ELF-1 (cell line): Measurements from ENCODE around the gene FBXO38.
A peak's percentile ranks its signal among the peaks of the same experiment; 100 is the strongest.

Source experiments
- DNase-seq: peaks from one replicate; pipeline ENCODE4 v3.0.0-alpha.2; 2016; ENCODE audit warnings: low read depth, low spot score

Gene FBXO38

GRCh38 chr5:148477429-148477828 lies 93.7 kb downstream of the FBXO38 start:
- no peak for DNase-seq

- no peak for DNase-seq
Observed at GRCh38 chr5:148482196-148482595, 98.4 kb downstream of the FBXO38 start.

- DNase-seq: peak; percentile 89
Observed at GRCh38 chr5:148482697-148483462, 99.1 kb downstream of the FBXO38 start.

DNA sequence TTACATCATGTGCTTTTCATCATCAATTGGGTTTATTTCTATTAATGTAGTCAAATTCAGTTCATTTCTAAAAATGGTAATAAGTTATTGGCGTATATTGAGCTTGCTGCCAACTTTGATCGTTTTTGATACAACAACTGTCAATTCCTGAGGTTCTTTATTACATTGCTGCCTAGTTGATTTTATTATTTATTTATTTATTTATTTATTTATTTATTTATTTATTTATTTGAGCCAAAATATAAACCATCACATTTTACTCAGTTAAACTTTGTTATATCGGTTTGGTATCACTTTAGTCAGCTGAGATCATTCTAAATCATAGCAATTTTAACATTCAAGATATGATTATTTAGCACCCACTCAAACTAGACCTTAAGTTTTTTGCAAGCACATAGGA lies 100.0 kb downstream of the FBXO38 start:
- no peak for DNase-seq

GRCh38 chr5:148484651-148485050 lies 100.9 kb downstream of the FBXO38 start:
- no peak for DNase-seq

DNA sequence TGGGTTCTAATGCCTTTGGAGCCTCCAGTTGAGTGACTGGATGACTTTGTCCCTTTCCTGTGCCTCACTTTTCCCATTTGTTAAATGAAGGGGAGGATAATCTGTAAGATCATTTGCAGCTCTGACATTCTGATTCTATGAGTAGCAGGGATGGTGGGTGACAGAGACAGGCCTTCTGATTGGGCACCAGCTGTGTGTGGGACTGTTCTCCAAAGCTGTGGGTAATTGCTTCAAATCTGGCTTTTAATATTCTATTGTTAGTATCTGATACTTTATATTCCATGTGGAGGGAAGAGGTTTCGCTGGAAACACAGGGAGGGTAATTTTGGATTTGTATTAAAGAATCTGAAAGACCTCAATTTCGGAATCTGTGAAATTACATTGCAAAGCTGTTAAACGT lies 102.7 kb downstream of the FBXO38 start:
- no peak for DNase-seq

DNA sequence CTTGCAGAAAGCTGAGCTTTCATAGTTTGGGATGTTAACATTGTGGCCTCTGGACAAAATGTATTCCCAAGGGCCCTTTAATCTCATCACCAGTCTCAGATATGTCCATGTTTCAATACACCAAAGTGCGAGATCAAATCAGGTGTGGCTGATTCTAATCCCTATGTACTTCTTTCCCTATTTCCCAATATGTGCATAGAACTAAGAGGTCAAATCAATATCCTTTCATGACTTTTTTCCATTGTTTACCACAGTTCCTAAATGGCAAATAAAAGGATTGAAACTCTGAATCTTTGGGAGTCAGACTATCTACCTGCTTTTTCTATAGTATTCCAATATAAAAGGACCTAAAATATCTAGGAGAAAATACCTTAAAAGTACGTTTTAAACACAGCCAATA lies 105.0 kb downstream of the FBXO38 start:
- no peak for DNase-seq

DNA sequence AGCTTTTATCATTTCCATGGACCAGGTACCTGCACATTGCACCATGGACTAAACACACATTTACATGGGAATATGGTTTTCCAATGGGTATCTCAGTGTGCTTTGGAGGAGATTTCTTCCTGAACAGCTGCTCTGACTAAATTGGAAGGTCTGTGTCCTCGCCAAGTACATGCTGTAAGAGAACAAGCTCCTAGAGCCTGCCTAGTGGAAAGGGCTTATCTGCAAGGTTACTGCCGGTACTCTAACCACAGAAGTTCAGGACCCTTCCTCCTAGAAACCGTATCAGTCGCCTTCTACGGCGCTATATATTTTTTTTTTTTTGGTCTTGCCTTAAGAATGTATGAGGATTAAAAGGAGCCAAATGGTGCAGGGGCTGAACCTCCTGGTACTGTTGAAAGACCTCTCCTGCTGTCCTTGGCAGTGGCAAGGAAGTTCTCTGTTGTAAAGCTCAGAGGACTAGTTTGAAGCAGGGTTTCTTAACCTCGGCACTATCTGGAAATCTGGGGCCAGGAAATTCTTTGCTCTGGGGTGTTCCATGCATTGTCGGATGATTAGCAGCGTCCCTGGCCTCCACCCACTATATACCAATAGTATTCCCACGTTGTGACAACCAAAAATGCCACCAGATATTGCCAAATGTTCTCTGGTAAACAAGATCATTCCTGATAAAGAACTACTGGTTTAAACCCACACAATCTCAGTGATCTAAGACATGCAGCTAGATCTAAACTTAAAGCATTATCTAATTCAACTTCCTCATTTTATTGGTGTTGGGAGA lies 107.4 kb downstream of the FBXO38 start:
- no peak for DNase-seq

DNA sequence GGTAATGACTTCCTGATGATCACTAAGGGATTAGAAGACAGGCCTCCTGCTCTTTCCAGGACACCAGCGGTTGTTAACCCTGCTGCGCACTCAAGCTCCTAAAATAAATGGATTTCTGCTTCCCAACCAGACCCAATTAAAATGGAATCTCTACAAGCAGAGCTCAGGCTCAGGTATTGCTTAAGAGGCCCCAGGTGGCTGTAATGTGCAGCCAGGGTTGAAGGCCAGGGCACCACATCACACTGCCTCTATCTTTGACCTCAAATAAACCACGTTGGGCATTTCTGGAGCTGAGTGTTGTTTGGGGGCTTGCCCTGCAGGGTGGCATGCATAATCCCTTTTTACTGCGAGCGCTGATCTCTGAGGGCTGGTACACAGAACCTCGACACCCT lies 108.0 kb downstream of the FBXO38 start:
- no peak for DNase-seq

- no peak for DNase-seq
Observed at GRCh38 chr5:148492351-148492750, 108.6 kb downstream of the FBXO38 start.
